Epithelial cell of esophagus (primary cell): ENCODE measurements around the gene IFT20.
A peak's percentile ranks its signal among the peaks of the same experiment; 100 is the strongest.

Experiments
- DNase-seq: peaks from one replicate; pipeline ENCODE4 v3.0.0; 2010; ENCODE audit warnings: low read depth
- H3K4me3 ChIP-seq: 2 replicates; pipeline ENCODE4 v1.5.1; 2011; ENCODE audit warnings: mild to moderate bottlenecking, low read length, control low read depth
- CTCF ChIP-seq: IDR thresholded peaks from 2 replicates; pipeline ENCODE4 v1.5.1; 2011; ENCODE audit warnings: low read depth, mild to moderate bottlenecking, low read length, control low read depth, inconsistent platforms; ENCODE audit not compliant: insufficient read depth; ENCODE audit errors: missing control alignments

The IFT20 gene

DNA sequence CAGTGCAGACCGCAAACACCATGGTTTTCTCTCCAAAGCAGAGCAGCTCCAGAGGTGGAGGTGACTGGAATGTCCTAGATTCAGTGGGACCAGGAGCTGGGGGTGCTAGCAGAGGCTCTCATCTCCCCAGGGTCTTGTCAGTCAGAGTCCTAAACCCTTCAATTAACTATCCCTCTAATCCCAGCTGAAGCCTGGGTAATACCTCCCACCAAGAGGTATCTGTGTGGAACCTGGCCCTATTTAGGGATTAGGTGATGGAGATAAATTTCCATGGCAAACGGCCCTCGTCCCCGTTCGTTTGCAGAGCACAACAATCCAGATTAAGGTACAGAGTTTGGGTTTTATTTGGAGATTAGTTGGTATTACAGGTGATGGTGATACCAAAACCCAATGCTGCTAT, 27.9 kb upstream of the IFT20 start:
- TF ChIP-seq CTCF: no peak
- H3K4me3 ChIP-seq: no peak overlapping the region
- no peak for DNase-seq

GRCh38 chr17:28357901-28358197, 22.6 kb upstream of the IFT20 start:
- TF ChIP-seq CTCF: no peak
- peak overlapping the region; percentile 69 for H3K4me3 ChIP-seq
- DNase-seq: no peak

DNA sequence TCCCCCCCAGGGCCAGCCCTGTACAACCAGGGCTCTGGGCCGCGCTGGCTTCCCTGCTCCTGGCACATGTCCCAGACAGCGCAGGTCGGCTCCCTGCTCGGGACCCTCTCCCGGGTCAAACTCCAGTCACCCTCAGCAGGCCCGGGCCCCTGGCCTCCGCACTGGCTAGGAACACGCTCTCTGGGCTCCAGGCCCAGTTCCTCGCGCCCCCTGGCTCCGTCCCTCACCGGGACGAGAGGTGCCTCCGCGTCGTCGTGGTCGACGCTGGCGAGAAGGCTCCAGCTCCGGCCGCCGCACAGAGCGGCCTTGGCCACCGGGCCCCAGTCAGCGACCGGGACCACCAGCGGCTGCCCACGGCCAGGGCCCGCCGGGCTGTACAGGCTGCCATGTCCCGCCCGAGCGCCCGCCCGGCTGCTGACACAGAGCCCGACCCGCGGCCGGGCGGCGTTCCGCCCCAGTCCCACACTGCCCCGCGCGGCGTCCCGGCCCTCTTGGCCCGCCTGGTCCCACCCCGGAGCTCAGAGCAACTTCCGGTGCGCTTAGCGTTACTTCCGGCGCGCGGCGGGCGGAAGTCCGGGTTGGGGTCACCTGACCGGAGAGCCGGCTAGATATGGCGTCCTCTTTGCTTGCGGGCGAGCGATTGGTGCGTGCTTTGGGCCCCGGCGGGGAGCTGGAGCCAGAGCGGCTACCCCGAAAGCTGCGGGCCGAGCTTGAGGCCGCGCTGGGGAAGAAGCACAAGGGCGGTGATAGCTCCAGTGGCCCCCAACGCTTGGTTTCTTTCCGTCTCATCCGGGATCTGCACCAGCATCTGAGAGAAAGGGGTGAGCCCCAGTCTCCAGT, 22.0 kb upstream of the IFT20 start, which contains the start of gene POLDIP2:
Gene POLDIP2 (minus strand): TSS at position 467 of the 840 bp plus-strand sequence. CDS start 79 bp downstream, at position 388.
- peak; percentile 97 for DNase-seq
- peak within 1 kb of the TSS; percentile 69 for H3K4me3 ChIP-seq
- TF ChIP-seq CTCF: no peak

- DNase-seq: no peak
- no peak overlapping the region for H3K4me3 ChIP-seq
Measured at GRCh38 chr17:28350271-28350670, 15.0 kb upstream of the IFT20 start.

GRCh38 chr17:28348979-28349378, 13.7 kb upstream of the IFT20 start:
- no peak for DNase-seq
- no peak overlapping the region for H3K4me3 ChIP-seq
- no peak for TF ChIP-seq CTCF

More at GRCh38 chr17:28350271-28350670, 15.0 kb upstream of the IFT20 start:
- TF ChIP-seq CTCF: no peak

DNA sequence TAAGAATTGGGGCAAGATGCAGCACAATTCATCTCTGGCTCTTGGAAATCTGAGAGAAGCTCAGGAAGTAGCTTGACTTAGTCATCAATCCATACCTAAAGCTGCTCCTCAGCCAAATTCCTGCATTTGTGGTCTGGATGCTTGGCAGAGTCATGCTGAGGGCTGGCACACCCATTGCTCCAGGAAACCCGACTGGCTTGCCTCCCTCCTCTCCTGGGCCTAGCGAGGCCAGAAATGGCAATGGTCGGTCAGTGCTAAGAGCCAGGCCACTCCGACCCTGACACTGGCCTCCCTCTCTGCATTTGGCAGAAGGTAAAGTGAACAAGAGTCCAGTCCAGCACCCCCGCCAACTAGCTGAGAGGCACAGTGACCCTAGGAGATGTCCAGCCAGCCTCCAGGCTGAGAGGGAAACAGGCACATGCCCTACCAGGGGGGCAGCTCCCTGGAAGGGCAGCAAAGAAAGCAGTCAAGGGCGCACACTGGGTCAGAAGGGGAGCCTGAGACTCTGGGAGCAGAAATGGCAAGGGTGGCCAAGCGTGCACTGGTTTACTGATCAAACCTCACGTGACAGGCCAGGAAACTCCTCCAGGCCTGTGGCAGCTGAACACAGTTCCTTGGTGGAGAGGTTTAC, 12.1 kb upstream of the IFT20 start:
- H3K4me3 ChIP-seq: no peak overlapping the region
- no peak for TF ChIP-seq CTCF
- DNase-seq: peak; percentile 94

- H3K4me3 ChIP-seq: no peak overlapping the region
- TF ChIP-seq CTCF: peak; percentile 29
- no peak for DNase-seq
Measured at GRCh38 chr17:28346746-28347246, 11.5 kb upstream of the IFT20 start.
